Measurements from ENCODE around the gene RGS2.

The RGS2 gene

DNA sequence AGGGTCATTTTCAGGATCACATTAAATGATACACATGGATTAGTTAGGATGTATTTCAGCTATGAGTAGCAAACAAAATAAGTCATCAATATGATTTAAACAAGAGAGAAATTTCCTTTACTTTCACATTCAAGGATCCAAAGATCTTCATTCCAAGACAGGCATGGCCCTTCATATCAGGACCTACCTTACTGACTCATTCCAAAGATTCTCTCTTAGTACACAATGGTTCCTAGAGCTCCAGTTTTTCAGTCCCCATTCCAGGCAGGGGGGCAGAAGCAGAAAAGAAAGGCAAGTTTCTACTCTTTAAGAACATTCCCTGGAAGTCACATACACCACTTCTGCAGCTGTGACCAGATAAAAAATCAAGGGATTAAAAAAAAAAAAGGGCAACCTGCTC is 23.7 kb downstream of the RGS2 start:
- no peak for DNase-seq

DNA sequence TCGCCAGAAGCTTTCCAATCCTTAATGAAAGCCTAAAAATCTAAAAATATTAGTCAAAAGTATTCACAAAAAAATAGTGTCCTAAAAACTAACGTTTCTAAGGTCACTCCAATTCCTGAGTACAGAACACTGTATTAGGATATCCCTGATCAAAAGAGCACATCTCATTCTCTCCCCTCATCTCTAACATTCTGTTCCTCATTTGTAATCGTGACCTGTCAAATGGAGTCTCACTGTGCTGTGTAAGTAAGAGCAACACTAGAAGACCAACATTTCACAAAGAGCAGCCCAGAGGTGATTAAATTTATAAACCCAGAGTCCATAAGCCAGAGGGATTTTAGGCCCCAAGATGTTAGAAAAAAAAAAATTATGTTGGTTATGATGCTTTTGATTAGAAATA is 26.3 kb downstream of the RGS2 start:
- no peak for DNase-seq

DNA sequence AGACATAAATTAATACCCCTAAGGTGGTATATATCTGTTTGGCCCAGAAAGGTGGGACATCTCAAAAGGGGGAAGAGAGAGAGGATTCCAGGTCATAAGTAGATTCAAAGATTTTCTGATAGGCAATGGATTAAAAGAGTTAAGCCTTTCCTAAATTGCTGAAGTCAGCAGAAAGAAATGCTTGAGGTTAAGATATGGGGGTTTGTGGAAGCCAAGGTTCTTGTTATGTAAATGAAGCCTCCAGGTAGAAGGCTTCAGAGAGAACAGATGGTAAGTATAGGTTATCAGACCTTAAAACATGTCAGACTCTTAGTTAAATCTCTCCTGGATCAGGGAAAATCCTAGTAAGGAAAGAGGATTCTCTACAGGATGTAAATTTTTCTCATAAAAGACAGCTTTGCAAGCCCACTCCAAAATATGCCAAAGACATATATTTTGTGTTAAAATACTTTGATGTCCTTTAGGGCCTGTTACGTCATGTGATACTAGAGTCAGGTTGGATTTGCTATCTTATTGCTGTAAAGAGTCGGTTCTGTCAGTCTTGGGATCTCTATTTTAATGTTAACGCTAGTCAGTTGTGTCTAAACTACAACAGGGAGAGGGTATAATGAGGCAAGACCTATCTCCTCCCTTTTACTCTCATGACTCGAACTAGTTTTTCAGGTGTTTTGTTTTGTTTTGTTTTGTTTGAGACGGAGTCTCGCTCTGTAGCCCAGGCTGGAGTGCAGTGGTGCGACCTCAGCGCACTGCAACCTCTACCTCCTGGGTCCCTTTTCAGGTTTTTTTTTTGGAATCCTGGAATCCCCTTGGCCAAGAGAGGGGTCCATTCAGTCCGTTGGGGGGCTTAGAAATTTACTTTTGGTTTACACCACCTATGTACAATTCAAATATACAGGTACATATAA is 30.6 kb downstream of the RGS2 start:
- DNase-seq: no peak

DNA sequence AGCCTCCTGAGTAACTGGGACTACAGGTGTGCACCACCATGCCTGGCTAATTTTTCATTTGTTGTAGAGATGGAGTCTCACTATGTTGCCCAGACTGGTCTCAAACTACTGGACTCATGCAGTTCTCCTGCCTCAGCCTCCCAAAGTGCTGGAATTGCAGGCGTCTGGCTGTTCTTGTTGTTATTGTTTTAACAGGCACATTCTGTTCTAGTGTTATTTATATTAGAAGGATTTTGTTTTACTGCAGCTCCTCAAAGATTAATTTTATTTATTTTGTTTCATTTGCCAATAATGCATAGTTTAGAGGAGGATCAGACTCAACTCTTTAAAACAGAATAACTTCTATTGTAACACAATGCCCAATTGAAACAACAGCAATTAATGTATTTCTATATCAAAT is 35.5 kb downstream of the RGS2 start:
- no peak for DNase-seq

DNA sequence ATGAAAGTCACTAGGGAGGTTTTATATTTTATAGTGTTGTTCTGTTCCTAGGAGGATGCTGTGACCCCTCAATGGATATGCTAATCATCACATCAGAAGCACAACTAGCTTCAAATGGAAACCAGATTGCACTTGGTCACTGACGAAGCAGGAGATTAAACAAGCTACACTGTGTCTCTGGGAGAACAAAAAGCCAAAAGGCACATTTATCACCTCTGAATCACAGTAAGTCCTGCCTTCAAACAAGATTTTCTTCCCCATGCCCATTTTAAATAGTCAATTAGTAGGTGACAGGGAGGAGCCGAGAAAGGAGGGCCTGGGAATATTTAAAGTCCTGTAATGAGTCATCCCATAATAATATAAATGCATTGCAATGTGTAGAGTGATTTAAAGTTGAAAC is 38.1 kb downstream of the RGS2 start:
- no peak for DNase-seq

DNA sequence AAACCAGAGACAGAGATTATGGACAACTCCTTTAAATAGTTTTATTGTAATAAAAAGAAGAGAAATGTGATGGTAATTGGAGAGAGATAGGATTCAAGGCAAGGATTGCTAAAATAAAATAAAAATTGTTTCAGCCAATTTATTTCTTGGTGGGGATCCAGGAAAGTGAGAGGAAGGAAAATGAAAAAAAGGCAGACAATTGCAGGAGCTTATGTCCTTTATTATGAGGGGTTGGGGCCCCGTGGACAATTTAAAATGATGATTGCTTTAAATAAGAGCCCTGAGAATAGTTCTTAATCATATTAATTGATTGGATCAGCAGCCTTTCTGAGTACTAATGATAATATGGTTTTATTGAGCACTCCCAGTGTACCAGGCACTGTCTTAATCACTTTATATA is 40.2 kb downstream of the RGS2 start:
- DNase-seq: no peak

DNA sequence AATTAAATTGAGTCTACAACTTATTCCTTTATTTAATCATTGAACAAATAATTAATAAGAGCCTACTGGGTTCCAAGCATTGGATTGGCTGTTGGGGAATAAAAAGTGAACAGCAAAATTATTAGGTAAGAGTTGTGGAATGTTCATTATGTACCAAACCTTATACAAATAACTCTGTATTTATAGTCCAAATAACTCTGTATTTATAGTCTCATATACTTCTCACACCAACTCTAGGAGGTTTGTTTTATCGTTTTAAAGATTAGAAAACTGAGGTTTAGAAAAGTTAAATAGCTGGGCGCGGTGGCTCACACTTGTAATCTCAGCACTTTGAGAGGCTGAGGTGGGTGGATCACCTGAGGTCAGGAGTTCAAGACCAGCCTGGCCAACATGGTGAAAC is 40.6 kb downstream of the RGS2 start:
- no peak for DNase-seq

DNA sequence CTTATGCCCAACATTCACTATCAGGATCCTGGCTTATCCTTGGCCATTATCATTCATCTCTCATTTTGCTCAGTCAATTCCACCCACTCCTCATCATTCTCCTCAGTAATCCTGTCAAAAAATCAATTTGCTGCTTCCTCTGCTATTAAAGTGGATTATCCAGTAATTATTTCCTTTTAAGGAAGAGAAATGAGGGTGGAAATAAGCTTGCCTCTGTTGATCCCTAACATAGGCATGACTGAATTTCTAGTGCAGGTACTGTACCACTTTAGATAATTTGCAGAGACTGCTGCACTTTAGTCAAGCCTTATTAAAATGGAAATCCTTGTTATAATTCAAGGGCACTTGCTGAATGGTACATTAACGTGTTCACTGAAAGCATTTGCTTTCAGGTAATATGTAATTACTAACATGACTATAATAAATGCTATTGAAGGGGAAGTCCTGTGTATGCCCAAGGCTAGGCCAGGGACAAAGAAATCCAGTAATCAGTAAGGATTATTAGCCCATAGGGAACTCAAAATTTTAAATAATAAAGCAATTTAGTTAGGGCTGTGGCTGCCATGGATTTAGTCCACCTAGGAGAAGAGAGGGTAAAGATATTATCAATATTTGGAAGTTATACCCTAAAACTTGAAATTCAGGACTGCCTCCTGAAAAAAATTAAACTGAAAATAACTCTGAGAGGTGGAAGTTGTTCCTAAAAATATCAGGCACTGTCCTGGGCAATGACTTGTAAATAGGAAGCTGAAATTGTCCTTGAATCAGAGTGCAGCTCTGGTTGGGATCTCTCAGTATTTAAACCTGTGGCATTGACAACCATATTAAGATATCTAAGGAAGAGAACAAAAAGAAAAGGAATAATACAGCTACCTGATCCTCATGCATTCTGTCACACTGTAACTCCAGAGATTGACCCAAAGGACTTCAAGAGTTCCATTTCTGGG is 43.4 kb downstream of the RGS2 start:
- no peak for DNase-seq

DNA sequence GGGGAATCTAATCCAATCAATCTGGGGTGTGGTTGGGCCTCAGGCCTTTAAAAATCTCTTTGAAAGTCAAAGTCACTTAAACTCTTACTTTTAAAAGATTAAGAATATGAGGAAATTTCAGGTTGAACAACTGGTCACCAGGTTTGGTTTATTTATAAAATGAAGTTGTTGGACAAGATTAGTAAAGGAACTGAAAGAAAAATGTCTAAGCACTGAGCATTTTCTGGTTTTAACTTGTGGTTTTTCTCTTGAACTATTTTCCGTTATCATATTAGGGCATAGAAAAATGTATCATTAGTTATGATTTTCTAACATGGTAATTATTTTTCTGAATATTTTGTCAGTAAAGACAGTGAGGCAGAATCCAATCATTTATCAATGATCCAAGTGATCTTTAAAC is 49.6 kb downstream of the RGS2 start:
- DNase-seq: no peak

DNA sequence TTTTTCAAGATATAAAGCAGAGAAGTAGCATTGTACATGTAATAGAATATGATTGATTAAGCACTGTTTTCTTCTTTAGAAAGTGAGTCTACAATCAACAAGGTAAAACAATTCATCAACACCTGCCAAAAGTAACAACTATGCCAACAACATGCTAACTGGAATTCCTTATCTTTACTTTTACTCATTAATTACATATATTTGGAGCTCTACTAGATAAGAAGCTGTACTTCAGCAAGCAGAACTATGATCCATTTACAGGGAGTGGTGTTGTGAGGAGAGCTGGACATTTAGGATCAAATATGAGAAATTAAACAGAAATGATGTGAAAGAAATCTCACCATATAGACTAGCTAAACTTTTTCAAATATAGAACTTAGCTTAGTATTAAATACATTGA is 51.0 kb downstream of the RGS2 start:
- no peak for DNase-seq

DNA sequence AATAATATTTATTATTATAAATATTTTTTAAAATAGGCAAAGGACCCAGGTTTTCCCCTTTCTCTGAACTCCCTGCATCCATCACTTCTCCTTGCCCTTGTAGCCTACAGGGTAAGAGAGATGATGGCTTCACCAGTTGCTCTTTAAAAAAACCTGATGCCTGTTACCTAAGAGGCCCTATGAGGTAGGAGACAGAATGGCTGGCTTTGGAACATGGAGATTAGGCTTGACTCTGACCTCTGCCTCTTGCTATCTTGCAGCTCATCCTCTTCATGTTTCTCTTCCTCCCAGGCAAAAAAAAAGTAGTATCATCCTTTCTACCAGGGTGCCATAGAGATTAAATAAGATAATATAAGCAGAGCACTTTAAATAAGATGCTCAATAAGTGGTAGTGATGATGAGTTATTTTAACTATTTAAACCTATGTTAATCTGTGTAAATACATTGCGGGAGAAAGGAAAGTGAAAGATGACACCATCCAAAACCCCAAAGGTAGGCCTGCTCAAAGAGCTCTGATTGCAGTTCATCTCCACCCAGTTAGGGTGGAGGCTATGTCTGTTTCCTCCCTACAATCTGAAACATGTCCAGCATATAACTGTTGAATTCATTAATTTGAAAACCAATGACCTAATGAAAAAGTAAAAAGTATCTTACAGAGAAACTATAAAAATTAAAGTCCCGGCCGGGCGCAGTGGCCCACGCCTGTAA is 51.8 kb downstream of the RGS2 start:
- DNase-seq: no peak

DNA sequence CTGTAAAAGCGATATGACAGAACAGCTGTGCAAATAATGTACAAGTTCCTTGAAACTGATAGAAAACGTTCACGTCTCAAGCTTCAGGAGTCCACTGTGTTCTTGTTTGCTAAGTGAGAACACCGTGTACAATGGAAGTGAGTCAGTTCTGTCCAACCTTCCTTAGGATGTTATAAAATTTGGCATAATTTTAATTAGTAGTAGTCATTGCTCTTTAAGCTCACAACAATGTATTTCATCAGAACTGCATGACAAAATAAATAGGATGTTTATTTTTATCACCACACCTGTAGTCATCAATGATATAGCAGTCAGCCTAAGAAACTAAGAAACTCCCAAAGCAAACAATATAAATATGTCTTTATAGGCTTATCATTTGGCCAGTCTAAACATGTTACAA is 53.0 kb downstream of the RGS2 start:
- DNase-seq: no peak

Data from right hindlimb (tissue), 1 donor.